ENCODE measurements around the gene OR52I1.
A peak's percentile ranks its signal among the peaks of the same experiment; 100 is the strongest.

OR52I1 gene

DNA sequence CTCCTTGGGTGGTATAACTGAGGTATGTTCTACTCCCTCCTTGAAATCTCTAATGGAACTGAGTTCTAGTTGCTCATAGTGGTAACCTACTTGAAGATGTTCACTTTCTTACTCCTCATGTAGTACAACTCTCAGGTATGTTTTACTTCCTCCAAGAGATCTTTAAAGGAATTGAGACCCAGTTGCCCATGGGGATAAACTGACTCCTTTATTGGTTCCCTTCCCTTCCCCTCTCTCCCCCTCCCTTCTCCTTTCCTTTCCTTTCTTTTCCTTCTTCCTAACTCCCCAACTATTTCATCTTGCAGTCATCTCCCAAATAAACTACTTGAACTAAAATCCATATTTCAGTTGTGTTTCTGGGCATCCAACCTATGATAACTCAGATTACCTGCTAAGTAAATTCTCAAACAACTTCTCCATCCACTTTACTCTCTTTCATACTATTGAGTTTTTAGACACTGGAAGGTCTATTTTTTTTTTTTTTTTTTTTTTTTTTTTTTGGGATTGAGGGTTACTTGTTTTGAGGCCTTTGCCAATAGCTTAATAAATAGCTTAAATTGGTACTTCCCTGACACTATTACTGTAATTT, 22.1 kb downstream of the OR52I1 start:
- no peak for DNase-seq

DNA sequence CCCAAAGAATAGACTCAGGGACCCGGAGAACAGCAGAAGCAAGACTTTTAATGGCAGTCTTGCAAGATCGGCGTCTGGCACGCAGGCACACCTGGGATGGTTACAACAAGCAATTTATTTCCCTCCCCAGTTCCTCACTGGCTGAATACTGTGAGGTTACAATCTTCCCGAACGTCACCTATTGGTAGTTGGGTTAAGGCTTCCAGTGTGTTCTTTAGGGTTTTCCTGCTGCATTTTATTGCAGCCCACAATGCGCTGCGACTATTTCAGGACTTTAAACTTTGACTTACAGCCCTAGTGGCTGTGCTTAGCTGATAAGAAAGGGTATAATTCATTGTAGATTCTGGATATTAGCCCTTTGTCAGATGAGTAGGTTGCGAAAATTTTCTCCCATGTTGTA, 25.7 kb downstream of the OR52I1 start:
- DNase-seq, result no peak

DNA sequence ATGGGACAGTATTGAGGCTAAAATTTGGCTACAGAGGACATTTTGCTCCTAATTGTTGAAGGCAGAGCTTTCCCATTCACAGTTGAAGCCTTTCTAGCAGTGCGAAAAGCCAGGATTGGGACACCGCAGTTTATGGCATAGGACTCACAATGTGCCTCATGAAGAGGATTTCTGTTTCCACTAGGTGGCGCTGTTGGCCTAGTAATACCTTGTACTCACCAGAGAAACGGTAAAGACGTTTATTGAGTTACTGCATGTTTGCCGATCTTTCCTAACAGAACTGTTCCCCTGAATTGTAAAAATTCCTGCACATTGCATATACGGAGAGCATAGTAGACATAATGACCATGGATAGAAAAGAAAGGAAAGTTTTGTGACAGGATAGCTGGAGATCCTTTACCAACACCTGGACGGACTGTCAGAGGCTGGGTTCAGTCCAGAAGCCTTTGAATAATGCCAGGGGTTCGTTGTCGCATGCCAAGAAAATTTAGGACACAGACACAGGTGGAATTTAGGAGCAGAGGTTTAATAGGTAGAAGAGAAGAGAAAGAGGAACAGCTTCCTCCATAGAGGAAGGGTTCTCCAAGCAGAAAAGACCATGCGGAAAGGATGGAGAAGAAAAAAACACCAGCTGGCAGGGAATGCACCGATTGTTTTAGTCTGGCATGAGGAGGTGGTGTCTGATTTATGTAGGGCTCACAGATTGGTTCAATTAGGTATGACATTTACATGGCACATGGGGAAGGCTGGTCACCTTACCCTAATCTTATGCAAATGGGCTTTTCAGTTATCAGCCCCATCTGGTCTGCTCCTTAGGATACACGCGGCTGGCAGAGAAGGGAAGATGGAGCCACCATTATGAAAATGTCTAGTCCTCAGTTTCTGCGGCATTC, 32.6 kb downstream of the OR52I1 start:
- peak; percentile 39 to 86 for DNase-seq

GRCh38 chr11:4636136-4636535, 42.3 kb downstream of the OR52I1 start:
- DNase-seq, result no peak

DNA sequence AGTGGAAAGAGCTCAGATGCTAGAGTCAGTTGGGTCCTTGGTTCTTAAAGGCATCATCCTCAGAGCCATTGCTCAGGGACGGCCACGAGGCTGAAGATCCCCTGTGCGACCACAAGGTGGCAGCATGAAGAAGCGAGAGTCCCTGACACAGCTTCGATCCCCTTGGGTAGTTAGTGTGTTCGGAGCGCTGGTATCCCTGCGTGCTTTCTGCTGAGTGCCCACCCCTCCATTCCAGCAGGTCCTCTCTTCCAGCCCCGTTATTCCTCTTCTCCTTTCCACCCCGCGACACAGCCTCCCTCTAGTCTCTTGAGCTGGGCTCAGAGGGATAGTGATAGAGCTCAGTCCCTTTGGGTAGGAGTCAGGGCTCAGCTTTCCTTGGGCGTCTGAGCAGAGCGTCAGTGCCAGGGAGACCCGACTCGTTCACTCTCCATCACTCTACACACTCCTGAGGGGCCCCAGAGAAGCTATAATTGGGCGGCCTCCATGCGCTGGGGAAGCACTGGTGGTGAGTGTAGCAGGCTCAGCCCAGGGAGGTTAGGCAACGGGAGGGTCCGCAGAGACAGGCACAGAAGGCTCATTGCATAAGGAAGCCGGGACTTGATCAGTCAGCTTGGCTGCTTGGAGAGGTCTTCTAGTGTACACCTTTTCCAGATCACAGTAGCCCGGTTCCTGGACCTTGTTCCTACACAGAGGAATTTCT, 43.3 kb downstream of the OR52I1 start, which contains the start of gene OR51D1:
Gene OR51D1, plus strand, starts transcription at position 516 of the 700 bp plus-strand sequence. CDS start 2,314 bp downstream, outside the sequence.
- peak; percentile 54 to 76 for DNase-seq

DNA sequence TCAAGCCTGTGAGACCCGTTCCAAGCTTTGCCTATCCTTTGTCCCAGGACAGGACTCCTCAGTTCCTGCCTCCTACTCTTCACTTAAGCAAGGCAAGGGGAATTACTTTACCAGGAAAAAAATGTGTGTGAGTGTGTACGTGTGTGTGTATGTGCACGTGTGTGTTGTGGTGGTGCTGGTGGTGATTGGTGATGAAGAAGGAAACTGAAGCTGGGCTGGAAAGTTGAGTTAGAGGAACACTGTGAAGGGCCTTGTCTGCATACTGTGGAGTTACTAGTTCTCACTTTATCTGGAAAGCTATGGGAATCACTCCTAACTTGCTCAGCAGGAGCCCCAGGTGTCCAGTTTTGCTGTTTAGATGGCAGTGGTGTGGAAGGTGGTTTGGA, 43.8 kb downstream of the OR52I1 start:
- no peak for DNase-seq

DNA sequence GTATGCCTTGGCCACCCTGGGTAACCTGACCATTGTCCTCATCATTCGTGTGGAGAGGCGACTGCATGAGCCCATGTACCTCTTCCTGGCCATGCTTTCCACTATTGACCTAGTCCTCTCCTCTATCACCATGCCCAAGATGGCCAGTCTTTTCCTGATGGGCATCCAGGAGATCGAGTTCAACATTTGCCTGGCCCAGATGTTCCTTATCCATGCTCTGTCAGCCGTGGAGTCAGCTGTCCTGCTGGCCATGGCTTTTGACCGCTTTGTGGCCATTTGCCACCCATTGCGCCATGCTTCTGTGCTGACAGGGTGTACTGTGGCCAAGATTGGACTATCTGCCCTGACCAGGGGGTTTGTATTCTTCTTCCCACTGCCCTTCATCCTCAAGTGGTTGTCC, 46.1 kb downstream of the OR52I1 start:
- DNase-seq, result no peak

DNA sequence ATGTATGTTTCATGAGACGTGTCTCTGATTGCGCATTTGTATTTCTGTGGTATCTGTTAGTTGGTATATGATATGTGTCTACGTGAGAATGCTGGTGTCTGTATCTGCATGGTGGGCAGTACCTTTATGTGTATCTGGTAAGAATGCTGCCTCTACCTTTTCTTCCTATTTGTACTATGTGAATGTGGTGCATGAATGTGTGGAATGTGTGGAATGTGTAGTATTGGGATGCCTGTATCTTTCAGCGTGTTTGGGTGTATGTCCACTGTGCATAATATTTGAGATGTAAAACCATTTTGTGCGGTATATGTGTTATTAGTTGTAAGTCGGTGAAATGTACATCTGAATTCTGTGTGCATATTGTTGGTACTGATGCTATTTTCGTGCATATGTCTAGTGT, 47.7 kb downstream of the OR52I1 start:
- DNase-seq, result no peak

- no peak for DNase-seq
Observed at GRCh38 chr11:4642043-4642442, 48.2 kb downstream of the OR52I1 start.

DNA sequence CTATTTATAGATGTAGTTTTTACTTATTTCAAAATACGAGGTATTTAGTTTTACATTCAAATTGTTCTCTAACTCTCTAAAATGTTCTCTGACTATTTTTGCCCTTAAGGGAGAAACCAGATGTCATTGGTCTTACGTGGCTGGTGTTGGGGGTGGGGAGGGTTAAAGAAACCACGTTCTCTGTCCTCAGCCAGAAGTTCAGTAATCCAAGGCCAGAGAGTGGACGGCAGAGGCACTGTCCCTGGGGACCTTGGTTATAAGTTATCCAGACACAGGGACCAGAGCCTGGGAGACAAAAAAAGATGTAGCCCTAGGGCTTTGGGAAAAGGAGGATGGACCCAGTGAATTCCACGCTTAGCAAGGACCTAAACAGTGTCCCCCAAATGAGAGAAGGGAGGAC, 49.2 kb downstream of the OR52I1 start:
- DNase-seq, result no peak

DNA sequence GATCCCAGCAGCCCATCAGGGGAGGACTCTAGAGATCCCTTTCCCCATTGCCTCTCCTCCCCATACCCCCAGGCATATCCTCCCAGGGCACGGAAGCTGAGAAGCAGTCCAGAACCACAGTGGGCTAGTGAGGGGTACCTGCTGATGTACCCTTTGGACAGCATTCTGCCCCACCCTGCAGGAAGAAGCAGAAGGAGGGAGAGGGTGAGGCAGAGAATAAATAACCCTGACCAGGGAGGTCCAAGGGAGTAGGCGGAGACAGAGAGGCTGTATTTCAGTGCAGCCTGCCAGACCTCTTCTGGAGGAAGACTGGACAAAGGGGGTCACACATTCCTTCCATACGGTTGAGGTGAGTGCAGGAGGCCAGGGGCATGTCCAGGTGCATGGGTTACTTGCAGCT, 49.8 kb downstream of the OR52I1 start, which contains the start of gene OR51E1:
Gene OR51E1, plus strand, starts transcription at position 301 of the 400 bp plus-strand sequence. CDS start 8,545 bp downstream, outside the sequence.
- no peak for DNase-seq

DNA sequence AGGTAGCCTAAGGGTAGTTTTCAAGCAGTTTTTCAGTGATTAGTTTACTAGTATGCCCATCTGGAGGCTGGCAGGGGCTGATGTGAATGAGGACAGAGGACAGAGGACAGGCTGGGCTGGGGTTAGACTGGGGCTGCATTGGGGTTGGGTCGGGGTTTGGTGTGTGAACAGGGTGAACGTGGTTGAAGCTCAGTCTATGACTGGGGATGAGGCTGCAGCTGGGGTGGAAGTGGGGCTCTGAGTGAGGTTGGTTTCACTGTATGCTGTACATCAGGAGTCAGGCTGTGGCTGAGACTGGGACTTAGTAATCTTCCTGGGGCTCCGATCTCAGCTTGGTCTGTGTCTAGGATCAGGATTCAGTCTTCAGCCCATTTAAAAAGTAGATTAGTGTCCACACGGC, 50.4 kb downstream of the OR52I1 start:
- no peak for DNase-seq
